Muscle layer of duodenum (tissue), 2 donors: ENCODE data around the gene MAP3K4.

Experiments
- H3K27ac ChIP-seq: one replicate; pipeline ENCODE4 v1.7.0; 2013; ENCODE audit warnings: mild to moderate bottlenecking, low read length
- H3K27me3 ChIP-seq: one replicate; pipeline ENCODE4 v1.7.0; 2013; ENCODE audit warnings: low read depth, mild to moderate bottlenecking, control low read depth, low read length
- H3K36me3 ChIP-seq, 2 donors: one replicate each; pipeline ENCODE4 v1.7.0; 2013; ENCODE audit warnings: low read length in 2 of 2, control low read depth in 1 of 2, mild to moderate bottlenecking in 1 of 2; ENCODE audit not compliant: insufficient read depth in 2 of 2, control insufficient read depth in 1 of 2
- H3K4me1 ChIP-seq, 2 donors: one replicate each; pipeline ENCODE4 v1.7.0; 2013; ENCODE audit warnings: low read length in 2 of 2, mild to moderate bottlenecking in 2 of 2, control low read depth in 1 of 2, moderate library complexity in 1 of 2; ENCODE audit not compliant: insufficient read depth in 2 of 2, control insufficient read depth in 1 of 2
- H3K4me3 ChIP-seq, 2 donors: one replicate each; pipeline ENCODE4 v1.7.0; 2013; ENCODE audit warnings: low read length in 2 of 2, low read depth in 1 of 2, mild to moderate bottlenecking in 1 of 2
- H3K9me3 ChIP-seq, 2 donors: one replicate each; pipeline ENCODE4 v1.7.0; 2013; ENCODE audit warnings: low read length in 2 of 2, control low read depth in 1 of 2, mild to moderate bottlenecking in 1 of 2; ENCODE audit not compliant: control insufficient read depth in 1 of 2
- donor health status: healthy.

The MAP3K4 gene

GRCh38 chr6:161050134-161050765, 58.7 kb downstream of the MAP3K4 start:
- no peak overlapping the region for H3K4me3 ChIP-seq
- peaks cover 0 to 3% of the 10 kb centered on the region in 2 donors for H3K4me1 ChIP-seq
- H3K27ac ChIP-seq = no peak overlapping the region
- no peaks in the 10 kb centered on the region for H3K9me3 ChIP-seq
- H3K27me3 ChIP-seq = no peaks in the 10 kb centered on the region
- peaks cover 4 to 9% of the 10 kb centered on the region in 2 donors for H3K36me3 ChIP-seq

- H3K4me1 ChIP-seq = peaks cover 0 to 3% of the 10 kb centered on the region in 2 donors
Measured at GRCh38 chr6:161053103-161053502, 61.5 kb downstream of the MAP3K4 start.

GRCh38 chr6:161054876-161055275, 63.3 kb downstream of the MAP3K4 start:
- no peaks in the 10 kb centered on the region for H3K27me3 ChIP-seq
- peaks cover 0 to 9% of the 10 kb centered on the region in 2 donors for H3K36me3 ChIP-seq
- no peaks in the 10 kb centered on the region for H3K9me3 ChIP-seq
- H3K27ac ChIP-seq = no peak overlapping the region
- no peak overlapping the region for H3K4me3 ChIP-seq
- no peaks in the 10 kb centered on the region for H3K4me1 ChIP-seq

More at GRCh38 chr6:161053103-161053502, 61.5 kb downstream of the MAP3K4 start:
- no peaks in the 10 kb centered on the region for H3K9me3 ChIP-seq
- H3K4me3 ChIP-seq = no peak overlapping the region
- H3K36me3 ChIP-seq = peaks cover 4 to 9% of the 10 kb centered on the region in 2 donors
- no peak overlapping the region for H3K27ac ChIP-seq
- no peaks in the 10 kb centered on the region for H3K27me3 ChIP-seq

- H3K27ac ChIP-seq = no peak overlapping the region
- H3K36me3 ChIP-seq = peaks cover 0 to 13% of the 10 kb centered on the region in 2 donors
- no peaks in the 10 kb centered on the region for H3K27me3 ChIP-seq
- H3K9me3 ChIP-seq = no peaks in the 10 kb centered on the region
- H3K4me3 ChIP-seq = no peak overlapping the region
- H3K4me1 ChIP-seq = no peaks in the 10 kb centered on the region
Measured at GRCh38 chr6:161056451-161056850, 64.9 kb downstream of the MAP3K4 start.

GRCh38 chr6:161057103-161058091, 65.8 kb downstream of the MAP3K4 start:
- no peaks in the 10 kb centered on the region for H3K9me3 ChIP-seq
- H3K27ac ChIP-seq = no peak overlapping the region
- no peaks in the 10 kb centered on the region for H3K4me1 ChIP-seq
- H3K27me3 ChIP-seq = no peaks in the 10 kb centered on the region
- peaks cover 0 to 13% of the 10 kb centered on the region in 2 donors for H3K36me3 ChIP-seq
- no peak overlapping the region for H3K4me3 ChIP-seq

- Histone ChIP-seq H3K36me3 (peaks cover 0 to 5% of the 10 kb centered on the region in 2 donors), H3K4me1 (no peaks in the 10 kb centered on the region), H3K4me3 (no peak overlapping the region), H3K9me3 (no peaks in the 10 kb centered on the region), H3K27ac (no peak overlapping the region), H3K27me3 (no peaks in the 10 kb centered on the region)
Measured at GRCh38 chr6:161058741-161059140, 67.2 kb downstream of the MAP3K4 start.

- Histone ChIP-seq H3K9me3 (no peaks in the 10 kb centered on the region), H3K4me3 (no peak overlapping the region), H3K36me3 (peaks cover 0 to 4% of the 10 kb centered on the region in 2 donors), H3K27ac (no peak overlapping the region), H3K4me1 (no peaks in the 10 kb centered on the region), H3K27me3 (no peaks in the 10 kb centered on the region)
Measured at GRCh38 chr6:161061576-161061975, 70.0 kb downstream of the MAP3K4 start.

GRCh38 chr6:161064915-161065314, 73.3 kb downstream of the MAP3K4 start:
- Histone ChIP-seq H3K4me1 (no peaks in the 10 kb centered on the region), H3K27ac (no peak overlapping the region)

GRCh38 chr6:161066511-161066910, 74.9 kb downstream of the MAP3K4 start:
- H3K36me3 ChIP-seq = no peaks in the 10 kb centered on the region
- no peaks in the 10 kb centered on the region for H3K4me1 ChIP-seq
- H3K27me3 ChIP-seq = no peaks in the 10 kb centered on the region
- no peak overlapping the region for H3K27ac ChIP-seq
- no peaks in the 10 kb centered on the region for H3K9me3 ChIP-seq
- no peak overlapping the region for H3K4me3 ChIP-seq

More at GRCh38 chr6:161064915-161065314, 73.3 kb downstream of the MAP3K4 start:
- peaks cover 0 to 4% of the 10 kb centered on the region in 2 donors for H3K36me3 ChIP-seq
- no peak overlapping the region for H3K4me3 ChIP-seq
- no peaks in the 10 kb centered on the region for H3K27me3 ChIP-seq
- no peaks in the 10 kb centered on the region for H3K9me3 ChIP-seq

GRCh38 chr6:161067749-161068148, 76.2 kb downstream of the MAP3K4 start:
- H3K27ac ChIP-seq = no peak overlapping the region
- no peaks in the 10 kb centered on the region for H3K4me1 ChIP-seq
- H3K36me3 ChIP-seq = no peaks in the 10 kb centered on the region
- no peaks in the 10 kb centered on the region for H3K9me3 ChIP-seq
- no peak overlapping the region for H3K4me3 ChIP-seq
- H3K27me3 ChIP-seq = no peaks in the 10 kb centered on the region

GRCh38 chr6:161068321-161068741, 76.8 kb downstream of the MAP3K4 start:
- Histone ChIP-seq H3K27ac (no peak overlapping the region), H3K4me1 (no peaks in the 10 kb centered on the region), H3K9me3 (no peaks in the 10 kb centered on the region), H3K36me3 (no peaks in the 10 kb centered on the region), H3K27me3 (no peaks in the 10 kb centered on the region), H3K4me3 (no peak overlapping the region)
